Calu3 (cell line): Measurements from ENCODE around the gene DSCAML1. TPM values are rescaled to one million over a fixed set of nuclear protein-coding genes. Genes with fewer than 3 reads are reported as not detected.
A peak's percentile ranks its signal among the peaks of the same experiment; 100 is the strongest.

ENCODE experiments used
- BruUV-seq: library from RNA; stranded (reverse); fragments of 400-500 nt; replicated peaks from 2 replicates; lab custom pipeline; 2021; lab: Mats Ljungman, UMichigan
- CTCF ChIA-PET: fragments of 300-600 bp; sonication (Branson Sonifier 250); formaldehyde crosslinking; loops from one replicate; lab custom pipeline; 2022; ENCODE audit warnings: antibody characterized with exemption; lab: Charles Lee
- DNase-seq: peaks from one replicate; pipeline ENCODE4 v3.0.0; 2022
- H3K27ac Mint-ChIP-seq: one replicate; pipeline ENCODE4 v1.8.0; 2022; ENCODE audit warnings: mixed read lengths; ENCODE audit not compliant: unreplicated experiment
- H3K27me3 Mint-ChIP-seq: one replicate; pipeline ENCODE4 v1.8.0; 2022; ENCODE audit warnings: mixed read lengths; ENCODE audit not compliant: unreplicated experiment
- H3K36me3 Mint-ChIP-seq: one replicate; pipeline ENCODE4 v1.8.0; 2022; ENCODE audit warnings: mild to moderate bottlenecking, moderate library complexity, mixed read lengths; ENCODE audit not compliant: insufficient read depth, unreplicated experiment
- H3K4me1 Mint-ChIP-seq: one replicate; pipeline ENCODE4 v1.8.0; 2022; ENCODE audit warnings: mild to moderate bottlenecking, low read depth, mixed read lengths; ENCODE audit not compliant: unreplicated experiment
- H3K4me3 Mint-ChIP-seq: one replicate; pipeline ENCODE4 v1.8.0; 2022; ENCODE audit warnings: mild to moderate bottlenecking, low read depth, moderate library complexity, mixed read lengths; ENCODE audit not compliant: unreplicated experiment
- H3K9me3 Mint-ChIP-seq: one replicate; pipeline ENCODE4 v1.8.0; 2022; ENCODE audit warnings: low read depth, mixed read lengths; ENCODE audit not compliant: unreplicated experiment
- CTCF ChIP-seq: fragments of 200-600 bp; IDR thresholded peaks from one replicate; pipeline ENCODE4 v1.8.0; 2022; ENCODE audit warnings: antibody characterized with exemption; ENCODE audit not compliant: unreplicated experiment
- intact Hi-C: fragments of 100-400 bp; cut with micrococcal nuclease; formaldehyde crosslinking; loops from one replicate; pipeline ENCODE4 v1.10.0; 2022; ENCODE audit not compliant: unreplicated experiment
- total RNA-seq: library from RNA; stranded (reverse); gene quantifications from 2 replicates; pipeline ENCODE4 v1.2.3, GENCODE V29; 2022

The DSCAML1 gene
- total RNA-seq, 1 experiment from 2014 or later, result 0.07 TPM

GRCh38 chr11:117817368-117818040, 20.5 kb upstream of the DSCAML1 start:
- peak; percentile 85 for TF ChIP-seq CTCF
- Mint-ChIP-seq H3K4me1 (peaks cover 61% of the 10 kb centered on the region), H3K36me3 (peaks cover 19% of the 10 kb centered on the region), H3K4me3 (no peak overlapping the region), H3K27me3 (no peaks in the 10 kb centered on the region), H3K9me3 (no peaks in the 10 kb centered on the region), H3K27ac (peak overlapping the region; percentile 84)
- BruUV-seq, result no TSS peak
- DNase-seq, result peak; percentile 81
- CTCF ChIA-PET, result interaction anchor here (0.7 to 4.9 kb wide), 6 partner anchors 9 to 391 kb away, joined by 3 to 54 read pairs (median 14); partner anchors contain the start of gene TMPRSS4
- intact Hi-C loops, result loop anchor here (2.0 to 5.0 kb wide), 2 partner anchors 129 to 390 kb away; no protein-coding TSS in a partner anchor

GRCh38 chr11:117816846-117817367, 19.9 kb upstream of the DSCAML1 start:
- intact Hi-C loops, result loop anchor here (5.0 kb wide), 1 partner anchor 390 kb away; no protein-coding TSS in a partner anchor
- H3K4me1 Mint-ChIP-seq, result peaks cover 64% of the 10 kb centered on the region

GRCh38 chr11:117816151-117816741, 19.2 kb upstream of the DSCAML1 start:
- peaks cover 19% of the 10 kb centered on the region for H3K36me3 Mint-ChIP-seq
- H3K27ac Mint-ChIP-seq, result no peak overlapping the region
- DNase-seq, result no peak
- CTCF ChIA-PET, result interaction anchor here (0.9 to 4.9 kb wide), 6 partner anchors 8 to 390 kb away, joined by 4 to 54 read pairs (median 9); no protein-coding TSS in a partner anchor
- BruUV-seq, result no TSS peak
- no peak for TF ChIP-seq CTCF
- H3K9me3 Mint-ChIP-seq, result no peaks in the 10 kb centered on the region
- H3K4me1 Mint-ChIP-seq, result peaks cover 63% of the 10 kb centered on the region
- intact Hi-C loops, result loop anchor here (5.0 kb wide), 1 partner anchor 389 kb away; no protein-coding TSS in a partner anchor
- H3K27me3 Mint-ChIP-seq, result no peaks in the 10 kb centered on the region
- no peak overlapping the region for H3K4me3 Mint-ChIP-seq

More at GRCh38 chr11:117816846-117817367, 19.9 kb upstream of the DSCAML1 start:
- H3K27ac Mint-ChIP-seq, result no peak overlapping the region
- no peak overlapping the region for H3K4me3 Mint-ChIP-seq
- H3K36me3 Mint-ChIP-seq, result peaks cover 19% of the 10 kb centered on the region
- CTCF ChIA-PET, result interaction anchor here (0.9 to 4.9 kb wide), 6 partner anchors 9 to 391 kb away, joined by 3 to 54 read pairs (median 14); partner anchors contain the start of gene TMPRSS4
- no peaks in the 10 kb centered on the region for H3K9me3 Mint-ChIP-seq
- H3K27me3 Mint-ChIP-seq, result no peaks in the 10 kb centered on the region
- no peak for DNase-seq
- BruUV-seq, result no TSS peak
- TF ChIP-seq CTCF, result no peak

- Mint-ChIP-seq H3K4me1 (peaks cover 65% of the 10 kb centered on the region), H3K36me3 (peaks cover 19% of the 10 kb centered on the region), H3K9me3 (no peaks in the 10 kb centered on the region), H3K27ac (peak overlapping the region; percentile 81), H3K27me3 (peaks cover 2% of the 10 kb centered on the region), H3K4me3 (peak overlapping the region; percentile 34)
- DNase-seq, result no peak
- no peak for TF ChIP-seq CTCF
- intact Hi-C loops, result loop anchor here (5.0 kb wide), 1 partner anchor 388 kb away; no protein-coding TSS in a partner anchor
- BruUV-seq, result no TSS peak
- CTCF ChIA-PET, result interaction anchor here (0.7 to 2.1 kb wide), 5 partner anchors 8 to 389 kb away, joined by 3 to 8 read pairs (median 5); no protein-coding TSS in a partner anchor
Observed at GRCh38 chr11:117815262-117815803, 18.3 kb upstream of the DSCAML1 start.
